Vagina (tissue), 2 donors: ENCODE measurements around the gene F3. TPM values are rescaled to one million over a fixed set of nuclear protein-coding genes. Genes with fewer than 3 reads are reported as not detected.
A peak's percentile ranks its signal among the peaks of the same experiment; 100 is the strongest.

Source experiments
- DNase-seq, 2 donors: peaks; one replicate each; pipeline ENCODE4 v3.0.0-alpha.2; 2017; ENCODE audit errors: extremely low spot score in 2 of 2
- H3K27ac ChIP-seq: fragments of 200-600 bp; sonication (generic); one replicate; pipeline ENCODE4 v1.5.1; 2019
- H3K27me3 ChIP-seq: fragments of 200-600 bp; sonication (generic); one replicate; pipeline ENCODE4 v1.5.1; 2019
- H3K36me3 ChIP-seq, 2 donors: fragments of 200-600 bp; sonication (generic); one replicate each; pipeline ENCODE4 v1.5.1; 2017 to 2019
- H3K4me1 ChIP-seq: fragments of 200-600 bp; sonication (generic); one replicate; pipeline ENCODE4 v1.5.1; 2019
- H3K4me3 ChIP-seq, 2 donors: fragments of 200-600 bp; sonication (generic); 1 replicate in 1 of 2; 2 replicates in 1 of 2; pipeline ENCODE4 v1.5.1; 2016 to 2019
- H3K9me3 ChIP-seq: fragments of 200-600 bp; sonication (generic); one replicate; pipeline ENCODE4 v1.5.1; 2019
- CTCF ChIP-seq, 3 experiments: fragments of 450-650 bp in 2 of 3; fragments of 200-600 bp in 1 of 3; sonication (generic) in 1 of 3; IDR thresholded peaks; one replicate each; pipeline ENCODE4 v1.5.1; 2017 to 2019; ENCODE audit warnings: antibody characterized with exemption in 3 of 3, mild to moderate bottlenecking in 2 of 3, moderate library complexity in 2 of 3
- POLR2A ChIP-seq, 2 donors: fragments of 450-650 bp; IDR thresholded peaks; one replicate each; pipeline ENCODE4 v1.6.1; 2017; ENCODE audit warnings: antibody characterized with exemption in 2 of 2, mild to moderate bottlenecking in 2 of 2, moderate library complexity in 2 of 2
- POLR2AphosphoS5 ChIP-seq, 2 donors: sonication (generic); formaldehyde crosslinking; IDR thresholded peaks; one replicate each; pipeline ENCODE4 v1.9.0; 2017; ENCODE audit warnings: antibody characterized with exemption in 2 of 2, mild to moderate bottlenecking in 2 of 2, low read depth in 1 of 2; ENCODE audit not compliant: insufficient read depth in 1 of 2
- intact Hi-C: fragments of 100-400 bp; cut with DNase I; formaldehyde crosslinking; loops from one replicate; pipeline ENCODE4 v1.15.1; 2023
- total RNA-seq: library from RNA; depleted of rRNA; stranded (reverse); fragments of >200 nt; gene quantifications from one replicate; pipeline ENCODE4 v1.2.3, GENCODE V29; 2016

F3 gene
- total RNA-seq, 1 donor from 2014 or later = 63.6 TPM

- Histone ChIP-seq H3K4me3 (no peak overlapping the region), H3K27me3 (no peaks in the 10 kb centered on the region), H3K36me3 (peaks cover 0 to 50% of the 10 kb centered on the region in 2 donors), H3K27ac (no peak overlapping the region), H3K4me1 (peaks cover 10% of the 10 kb centered on the region), H3K9me3 (no peaks in the 10 kb centered on the region)
- DNase-seq = no peak
- TF ChIP-seq POLR2A (IDR thresholded peaks at IDR 0.05) = no peak
- no peak for TF ChIP-seq CTCF (IDR thresholded peaks at IDR 0.05)
- TF ChIP-seq POLR2AphosphoS5 (IDR thresholded peaks at IDR 0.05; ENCODE audit: insufficient read depth in 1 of 2, low read depth in 1 of 2) = no peak
- intact Hi-C loops = loop anchor here (5.0 kb wide), 1 partner anchor 135 kb away; no protein-coding TSS in a partner anchor
Measured at GRCh38 chr1:94532077-94532476, 9.5 kb downstream of the F3 start.

- Histone ChIP-seq H3K36me3 (peaks cover 0 to 50% of the 10 kb centered on the region in 2 donors), H3K9me3 (no peaks in the 10 kb centered on the region), H3K27ac (no peak overlapping the region), H3K4me1 (peaks cover 10% of the 10 kb centered on the region), H3K4me3 (no peak overlapping the region), H3K27me3 (no peaks in the 10 kb centered on the region)
- TF ChIP-seq POLR2AphosphoS5 (IDR thresholded peaks at IDR 0.05; ENCODE audit: insufficient read depth in 1 of 2, low read depth in 1 of 2) = no peak
- no peak for TF ChIP-seq CTCF (IDR thresholded peaks at IDR 0.05)
- peak in 1 of 2 donors; percentile 77 for DNase-seq
- intact Hi-C loops = loop anchor here (5.0 kb wide), 1 partner anchor 134 kb away; no protein-coding TSS in a partner anchor
Measured at GRCh38 chr1:94531664-94532063, 9.9 kb downstream of the F3 start.

GRCh38 chr1:94530373-94530878 lies 11.1 kb downstream of the F3 start:
- intact Hi-C loops = loop anchor here (5.0 kb wide), 1 partner anchor 133 kb away; no protein-coding TSS in a partner anchor

GRCh38 chr1:94529416-94529815 lies 12.1 kb downstream of the F3 start:
- no peak for TF ChIP-seq POLR2AphosphoS5 (IDR thresholded peaks at IDR 0.05; ENCODE audit: insufficient read depth in 1 of 2, low read depth in 1 of 2)
- TF ChIP-seq CTCF (IDR thresholded peaks at IDR 0.05) = no peak
- no peak for TF ChIP-seq POLR2A (IDR thresholded peaks at IDR 0.05)
- Histone ChIP-seq H3K27me3 (no peaks in the 10 kb centered on the region), H3K4me3 (no peak overlapping the region), H3K36me3 (peaks cover 0 to 35% of the 10 kb centered on the region in 2 donors), H3K9me3 (no peaks in the 10 kb centered on the region), H3K4me1 (peaks cover 10% of the 10 kb centered on the region), H3K27ac (no peak overlapping the region)
- DNase-seq = no peak
- intact Hi-C loops = no loop called here

More at GRCh38 chr1:94530373-94530878, 11.1 kb downstream of the F3 start:
- H3K27me3 ChIP-seq = no peaks in the 10 kb centered on the region
- peaks cover 10% of the 10 kb centered on the region for H3K4me1 ChIP-seq
- TF ChIP-seq POLR2AphosphoS5 (IDR thresholded peaks at IDR 0.05; ENCODE audit: insufficient read depth in 1 of 2, low read depth in 1 of 2) = no peak
- no peak for TF ChIP-seq POLR2A (IDR thresholded peaks at IDR 0.05)
- TF ChIP-seq CTCF (IDR thresholded peaks at IDR 0.05) = no peak
- H3K9me3 ChIP-seq = no peaks in the 10 kb centered on the region
- no peak for DNase-seq
- no peak overlapping the region for H3K4me3 ChIP-seq
- no peak overlapping the region for H3K27ac ChIP-seq
- peaks cover 0 to 44% of the 10 kb centered on the region in 2 donors for H3K36me3 ChIP-seq

GRCh38 chr1:94528826-94529225 lies 12.7 kb downstream of the F3 start:
- intact Hi-C loops = no loop called here

More at GRCh38 chr1:94528826-94529225, 12.7 kb downstream of the F3 start:
- Histone ChIP-seq H3K27me3 (no peaks in the 10 kb centered on the region), H3K4me3 (no peak overlapping the region), H3K36me3 (peaks cover 0 to 33% of the 10 kb centered on the region in 2 donors), H3K9me3 (no peaks in the 10 kb centered on the region), H3K27ac (no peak overlapping the region), H3K4me1 (peaks cover 10% of the 10 kb centered on the region)
- TF ChIP-seq POLR2AphosphoS5 (IDR thresholded peaks at IDR 0.05; ENCODE audit: insufficient read depth in 1 of 2, low read depth in 1 of 2) = no peak
- no peak for DNase-seq
